Measurements from ENCODE around the gene PGD.

GRCh38 chr1:10446790-10447422, 48.0 kb downstream of the PGD start:
- TF ChIP-seq ZNF596 (tag by site-specific recombination; IDR thresholded peaks at IDR 0.05) (no peak), ZNF146 (tag by site-specific recombination; IDR thresholded peaks at IDR 0.05) (no peak), CTCF (tag by site-specific recombination; IDR thresholded peaks at IDR 0.05) (no peak)
